ENCODE data around the gene RNF2. TPM values are rescaled to one million over a fixed set of nuclear protein-coding genes. Genes with fewer than 3 reads are reported as not detected.

RNF2 gene
- total RNA-seq, 1 experiment from 2014 or later: 39.1 TPM

DNA sequence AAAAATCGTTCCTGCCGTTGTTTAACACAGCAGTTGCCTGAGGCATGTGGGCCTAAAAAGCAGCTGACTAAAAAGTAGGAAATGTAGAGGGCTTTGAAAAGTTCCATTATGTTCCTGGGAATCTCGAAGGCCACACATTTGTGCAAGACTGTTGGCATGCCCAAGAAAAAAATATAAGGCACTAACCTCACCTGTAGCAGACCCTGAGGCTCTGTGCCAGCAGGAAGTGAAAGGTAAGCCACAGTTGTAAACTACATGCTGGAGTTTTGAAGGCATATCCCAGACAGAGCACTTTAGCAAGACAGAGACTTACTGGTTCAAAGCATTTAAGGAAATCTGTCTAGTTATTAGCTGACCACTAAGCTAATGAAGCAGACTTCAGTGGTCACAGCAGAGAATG is 58.7 kb downstream of the RNF2 start (continued):
- TF ChIP-seq EZH2phosphoT487 (IDR thresholded peaks at IDR 0.05; ENCODE audit: borderline replicate concordance) (no peak), SRF (IDR thresholded peaks at IDR 0.05; ENCODE audit: low read depth) (no peak), ELF1 (IDR thresholded peaks at IDR 0.05; ENCODE audit: borderline replicate concordance, low read depth) (no peak), POLR2AphosphoS5 (IDR thresholded peaks at IDR 0.05; ENCODE audit: low read depth, low read length) (no peak), SIN3A (IDR thresholded peaks at IDR 0.05; ENCODE audit: low read depth) (no peak), JUND (IDR thresholded peaks at IDR 0.05) (no peak), CEBPB (IDR thresholded peaks at IDR 0.05; ENCODE audit: low read depth) (no peak)
- TF ChIP-seq, protein P1, sequence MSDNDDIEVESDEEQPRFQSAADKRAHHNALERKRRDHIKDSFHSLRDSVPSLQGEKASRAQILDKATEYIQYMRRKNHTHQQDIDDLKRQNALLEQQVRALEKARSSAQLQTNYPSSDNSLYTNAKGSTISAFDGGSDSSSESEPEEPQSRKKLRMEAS (IDR thresholded peaks at IDR 0.05): no peak

DNA sequence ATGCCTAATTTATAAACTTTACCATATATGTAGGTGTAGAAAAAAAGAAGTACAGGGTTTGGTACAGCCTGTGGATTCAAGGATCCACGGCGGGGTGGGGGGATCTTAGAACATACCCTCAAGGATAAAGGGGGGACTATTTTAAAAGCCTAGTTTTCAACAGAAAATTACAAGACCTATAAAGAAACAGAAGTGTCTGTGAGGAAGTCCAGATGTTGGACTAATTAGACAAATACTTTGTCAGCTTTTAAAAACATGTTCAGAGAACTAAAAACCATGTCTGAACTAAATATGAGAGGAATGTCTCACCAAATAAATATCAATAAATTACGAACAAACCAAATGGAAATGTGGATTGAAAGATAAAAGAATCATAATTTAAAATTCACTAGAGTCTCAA is 59.8 kb downstream of the RNF2 start:
- H3K27ac ChIP-seq (ENCODE audit: low read depth, low read length): no peak overlapping the region
- no peak overlapping the region for H3K4me3 ChIP-seq (replicated peaks in 1 of 2; ENCODE audit: low read depth in 1 of 2, low read length in 2 of 2)
- H3K27me3 ChIP-seq (ENCODE audit: insufficient read depth, low read length): no peaks in the 10 kb centered on the region
- TF ChIP-seq ZFX (IDR thresholded peaks at IDR 0.05) (no peak), EZH2 (IDR thresholded peaks at IDR 0.05) (no peak), ELF1 (IDR thresholded peaks at IDR 0.05; ENCODE audit: borderline replicate concordance, low read depth) (no peak), CEBPB (IDR thresholded peaks at IDR 0.05; ENCODE audit: low read depth) (no peak), SIN3A (IDR thresholded peaks at IDR 0.05; ENCODE audit: low read depth) (no peak), SRF (IDR thresholded peaks at IDR 0.05; ENCODE audit: low read depth) (no peak), JUND (IDR thresholded peaks at IDR 0.05) (no peak), CBX3 (IDR thresholded peaks at IDR 0.05; ENCODE audit: low read depth) (no peak), EGR1 (IDR thresholded peaks at IDR 0.05; ENCODE audit: low read depth) (no peak)
- TF ChIP-seq, protein P2, sequence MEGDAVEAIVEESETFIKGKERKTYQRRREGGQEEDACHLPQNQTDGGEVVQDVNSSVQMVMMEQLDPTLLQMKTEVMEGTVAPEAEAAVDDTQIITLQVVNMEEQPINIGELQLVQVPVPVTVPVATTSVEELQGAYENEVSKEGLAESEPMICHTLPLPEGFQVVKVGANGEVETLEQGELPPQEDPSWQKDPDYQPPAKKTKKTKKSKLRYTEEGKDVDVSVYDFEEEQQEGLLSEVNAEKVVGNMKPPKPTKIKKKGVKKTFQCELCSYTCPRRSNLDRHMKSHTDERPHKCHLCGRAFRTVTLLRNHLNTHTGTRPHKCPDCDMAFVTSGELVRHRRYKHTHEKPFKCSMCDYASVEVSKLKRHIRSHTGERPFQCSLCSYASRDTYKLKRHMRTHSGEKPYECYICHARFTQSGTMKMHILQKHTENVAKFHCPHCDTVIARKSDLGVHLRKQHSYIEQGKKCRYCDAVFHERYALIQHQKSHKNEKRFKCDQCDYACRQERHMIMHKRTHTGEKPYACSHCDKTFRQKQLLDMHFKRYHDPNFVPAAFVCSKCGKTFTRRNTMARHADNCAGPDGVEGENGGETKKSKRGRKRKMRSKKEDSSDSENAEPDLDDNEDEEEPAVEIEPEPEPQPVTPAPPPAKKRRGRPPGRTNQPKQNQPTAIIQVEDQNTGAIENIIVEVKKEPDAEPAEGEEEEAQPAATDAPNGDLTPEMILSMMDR (IDR thresholded peaks at IDR 0.05 in 2 of 3, conservative IDR thresholded peaks at IDR 0.05 in 1 of 3; ENCODE audit: borderline replicate concordance in 1 of 3, insufficient read depth in 1 of 3, low read depth in 2 of 3, low read length in 2 of 3): no peak
- TF ChIP-seq, protein P3, sequence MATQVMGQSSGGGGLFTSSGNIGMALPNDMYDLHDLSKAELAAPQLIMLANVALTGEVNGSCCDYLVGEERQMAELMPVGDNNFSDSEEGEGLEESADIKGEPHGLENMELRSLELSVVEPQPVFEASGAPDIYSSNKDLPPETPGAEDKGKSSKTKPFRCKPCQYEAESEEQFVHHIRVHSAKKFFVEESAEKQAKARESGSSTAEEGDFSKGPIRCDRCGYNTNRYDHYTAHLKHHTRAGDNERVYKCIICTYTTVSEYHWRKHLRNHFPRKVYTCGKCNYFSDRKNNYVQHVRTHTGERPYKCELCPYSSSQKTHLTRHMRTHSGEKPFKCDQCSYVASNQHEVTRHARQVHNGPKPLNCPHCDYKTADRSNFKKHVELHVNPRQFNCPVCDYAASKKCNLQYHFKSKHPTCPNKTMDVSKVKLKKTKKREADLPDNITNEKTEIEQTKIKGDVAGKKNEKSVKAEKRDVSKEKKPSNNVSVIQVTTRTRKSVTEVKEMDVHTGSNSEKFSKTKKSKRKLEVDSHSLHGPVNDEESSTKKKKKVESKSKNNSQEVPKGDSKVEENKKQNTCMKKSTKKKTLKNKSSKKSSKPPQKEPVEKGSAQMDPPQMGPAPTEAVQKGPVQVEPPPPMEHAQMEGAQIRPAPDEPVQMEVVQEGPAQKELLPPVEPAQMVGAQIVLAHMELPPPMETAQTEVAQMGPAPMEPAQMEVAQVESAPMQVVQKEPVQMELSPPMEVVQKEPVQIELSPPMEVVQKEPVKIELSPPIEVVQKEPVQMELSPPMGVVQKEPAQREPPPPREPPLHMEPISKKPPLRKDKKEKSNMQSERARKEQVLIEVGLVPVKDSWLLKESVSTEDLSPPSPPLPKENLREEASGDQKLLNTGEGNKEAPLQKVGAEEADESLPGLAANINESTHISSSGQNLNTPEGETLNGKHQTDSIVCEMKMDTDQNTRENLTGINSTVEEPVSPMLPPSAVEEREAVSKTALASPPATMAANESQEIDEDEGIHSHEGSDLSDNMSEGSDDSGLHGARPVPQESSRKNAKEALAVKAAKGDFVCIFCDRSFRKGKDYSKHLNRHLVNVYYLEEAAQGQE (IDR thresholded peaks at IDR 0.05; ENCODE audit: low read depth): no peak
- TF ChIP-seq, protein P1 (IDR thresholded peaks at IDR 0.05): no peak
- H3K36me3 ChIP-seq (ENCODE audit: control insufficient read depth in 1 of 2, insufficient read depth in 2 of 2, low read length in 2 of 2): no peaks in the 10 kb centered on the region
- ATAC-seq (no peak), DNase-seq (ENCODE audit: low read depth, low spot score) (no peak)
- no TSS peak for BruUV-seq (replicated peaks)
- H2AFZ ChIP-seq (ENCODE audit: low read depth, low read length, poor library complexity, severe bottlenecking): no peak overlapping the region
- ChIA-PET CTCF (no interaction called here), RAD21 (ENCODE audit: low non-redundant PET in 1 of 2, low total read pairs in 2 of 2, uncharacterized antibody in 2 of 2, unreplicated experiment in 2 of 2) (no interaction called here), POLR2A (no interaction called here)
- no peak overlapping the region for H3K9ac ChIP-seq (ENCODE audit: low read length)
- H4K20me1 ChIP-seq (ENCODE audit: insufficient read depth): no peaks in the 10 kb centered on the region
- no peaks in the 10 kb centered on the region for H3K9me2 ChIP-seq (ENCODE audit: insufficient read depth)
- H3K79me2 ChIP-seq (ENCODE audit: insufficient read depth, low read length): no peaks in the 10 kb centered on the region
- H3K9me3 ChIP-seq (ENCODE audit: control insufficient read depth in 1 of 2, insufficient read depth in 1 of 2, low read depth in 1 of 2, low read length in 2 of 2): no peaks in the 10 kb centered on the region; a peak in 1 of 4 replicates
- H3K4me1 ChIP-seq (ENCODE audit: control insufficient read depth in 1 of 2, insufficient read depth in 2 of 2, low read length in 2 of 2): no peaks in the 10 kb centered on the region
- H3K4me2 ChIP-seq (ENCODE audit: low read length): no peak overlapping the region
- intact Hi-C loops (cut with micrococcal nuclease): no loop called here

Measured in HCT116 (cell line).